Uterus (tissue), 2 donors: Measurements from ENCODE around the gene CCDC127.
"Not testable (repeated sequence)": the region's sequence is repeated elsewhere in the genome, so short reads cannot be mapped to it uniquely, and the experiment has no call there.

Experiments used
- POLR2A ChIP-seq, 2 donors: fragments of 450-650 bp; IDR thresholded peaks; one replicate each; pipeline ENCODE4 v1.6.1; 2016; ENCODE audit warnings: antibody characterized with exemption in 2 of 2, mild to moderate bottlenecking in 1 of 2, moderate library complexity in 1 of 2
- TF ChIP-seq, protein P1 (sequence below), 4 experiments: fragments of 200-600 bp in 2 of 4; fragments of 450-650 bp in 2 of 4; sonication (generic) in 2 of 4; IDR thresholded peaks; one replicate each; pipeline ENCODE4 v1.5.1; 2016 to 2019; ENCODE audit warnings: antibody characterized with exemption in 4 of 4, mild to moderate bottlenecking in 2 of 4, moderate library complexity in 1 of 4

DNA sequence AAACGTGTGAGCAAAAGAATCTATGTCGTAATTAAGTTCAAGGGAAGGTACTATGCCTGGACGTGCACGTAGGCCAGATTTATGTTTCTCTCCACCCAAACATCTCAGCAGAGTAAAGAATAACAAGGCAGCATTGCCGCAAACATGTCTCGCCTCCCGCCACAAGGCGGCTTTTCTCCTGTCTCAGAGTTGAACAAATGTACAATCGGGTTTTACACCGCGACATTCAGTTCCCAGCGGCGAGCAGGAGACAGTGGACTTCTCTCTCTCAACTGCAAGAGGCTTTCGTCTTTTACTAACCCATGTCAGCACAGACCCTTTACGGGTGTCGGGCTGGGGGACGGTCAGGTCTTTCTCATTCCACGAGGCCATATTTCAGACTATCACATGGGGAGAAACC lies 20.9 kb downstream of the CCDC127 start:
- not testable (repeated sequence) for TF ChIP-seq POLR2A (IDR thresholded peaks at IDR 0.05)
- TF ChIP-seq, protein P1, sequence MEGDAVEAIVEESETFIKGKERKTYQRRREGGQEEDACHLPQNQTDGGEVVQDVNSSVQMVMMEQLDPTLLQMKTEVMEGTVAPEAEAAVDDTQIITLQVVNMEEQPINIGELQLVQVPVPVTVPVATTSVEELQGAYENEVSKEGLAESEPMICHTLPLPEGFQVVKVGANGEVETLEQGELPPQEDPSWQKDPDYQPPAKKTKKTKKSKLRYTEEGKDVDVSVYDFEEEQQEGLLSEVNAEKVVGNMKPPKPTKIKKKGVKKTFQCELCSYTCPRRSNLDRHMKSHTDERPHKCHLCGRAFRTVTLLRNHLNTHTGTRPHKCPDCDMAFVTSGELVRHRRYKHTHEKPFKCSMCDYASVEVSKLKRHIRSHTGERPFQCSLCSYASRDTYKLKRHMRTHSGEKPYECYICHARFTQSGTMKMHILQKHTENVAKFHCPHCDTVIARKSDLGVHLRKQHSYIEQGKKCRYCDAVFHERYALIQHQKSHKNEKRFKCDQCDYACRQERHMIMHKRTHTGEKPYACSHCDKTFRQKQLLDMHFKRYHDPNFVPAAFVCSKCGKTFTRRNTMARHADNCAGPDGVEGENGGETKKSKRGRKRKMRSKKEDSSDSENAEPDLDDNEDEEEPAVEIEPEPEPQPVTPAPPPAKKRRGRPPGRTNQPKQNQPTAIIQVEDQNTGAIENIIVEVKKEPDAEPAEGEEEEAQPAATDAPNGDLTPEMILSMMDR (IDR thresholded peaks at IDR 0.05): not testable (repeated sequence)
